HG03066 (cell line): ENCODE measurements around the gene PRELID2.
"Not testable (repeated sequence)": the region's sequence is repeated elsewhere in the genome, so short reads cannot be mapped to it uniquely, and the experiment has no call there.

Experiments
- ATAC-seq: cut with Tn5 transposase; IDR thresholded peaks from one replicate; pipeline ENCODE4 v1.9.1; 2021; ENCODE audit warnings: low read depth; ENCODE audit not compliant: unreplicated experiment

Gene PRELID2

GRCh38 chr5:145834917-145835847 lies at the start of gene PRELID2:
TSS of gene PRELID2 (minus strand) at chr5:145835342. CDS start at chr5:145835251, 91 bp downstream.
- ATAC-seq, result peak; percentile 84

- no peak for ATAC-seq
These were observed 39.6 kb upstream of the PRELID2 start for GRCh38 chr5:145874765-145875164.

GRCh38 chr5:145872914-145873313 lies 37.8 kb upstream of the PRELID2 start, which contains the start of gene GRXCR2:
TSS of gene GRXCR2 (minus strand) at chr5:145873014. CDS start at chr5:145872968, 46 bp downstream.
- ATAC-seq, result no peak

GRCh38 chr5:145872486-145872885 lies 37.3 kb upstream of the PRELID2 start:
- ATAC-seq, result no peak

- ATAC-seq, result no peak
These were observed 34.6 kb upstream of the PRELID2 start for GRCh38 chr5:145869753-145870152.

GRCh38 chr5:145867806-145868205 lies 32.7 kb upstream of the PRELID2 start:
- ATAC-seq, result no peak

GRCh38 chr5:145864432-145864831 lies 29.3 kb upstream of the PRELID2 start:
- ATAC-seq, result not testable (repeated sequence)

GRCh38 chr5:145863003-145863402 lies 27.9 kb upstream of the PRELID2 start:
- ATAC-seq, result no peak

- no peak for ATAC-seq
These were observed 24.8 kb upstream of the PRELID2 start for GRCh38 chr5:145859897-145860296.

GRCh38 chr5:145859453-145859852 lies 24.3 kb upstream of the PRELID2 start:
- no peak for ATAC-seq

GRCh38 chr5:145858959-145859358 lies 23.8 kb upstream of the PRELID2 start:
- ATAC-seq, result no peak

GRCh38 chr5:145856285-145856818 lies 21.2 kb upstream of the PRELID2 start:
- peak; percentile 49 for ATAC-seq

GRCh38 chr5:145855763-145856267 lies 20.7 kb upstream of the PRELID2 start:
- no peak for ATAC-seq

GRCh38 chr5:145854651-145855258 lies 19.6 kb upstream of the PRELID2 start:
- no peak for ATAC-seq

- no peak for ATAC-seq
These were observed 18.7 kb upstream of the PRELID2 start for GRCh38 chr5:145853781-145854376.

GRCh38 chr5:145852990-145853389 lies 17.8 kb upstream of the PRELID2 start:
- no peak for ATAC-seq

- ATAC-seq, result no peak
These were observed 13.7 kb upstream of the PRELID2 start for GRCh38 chr5:145848854-145849253.

- no peak for ATAC-seq
These were observed 12.7 kb upstream of the PRELID2 start for GRCh38 chr5:145847499-145848497.

GRCh38 chr5:145846081-145846480 lies 10.9 kb upstream of the PRELID2 start:
- ATAC-seq, result no peak

- no peak for ATAC-seq
These were observed 6.2 kb upstream of the PRELID2 start for GRCh38 chr5:145841299-145841698.
